ENCODE measurements around the gene TENM3. TPM values are rescaled to one million over a fixed set of nuclear protein-coding genes. Genes with fewer than 3 reads are reported as not detected.
A peak's percentile ranks its signal among the peaks of the same experiment; 100 is the strongest.

Gene TENM3
- total and polyA plus RNA-seq, 9 donors = 11.0 to 32.9 (median 23.2) TPM

GRCh38 chr4:182604953-182605352, 361.8 kb downstream of the TENM3 start:
- peaks cover 2% of the 10 kb centered on the region for H3K36me3 ChIP-seq (ENCODE audit: control insufficient read depth, insufficient read depth, low read length)
- H3K4me1 ChIP-seq (ENCODE audit: control insufficient read depth, insufficient read depth, low read length) = no peaks in the 10 kb centered on the region
- H3K4me3 ChIP-seq (ENCODE audit: low read length) = no peak overlapping the region
- no peaks in the 10 kb centered on the region for H3K9me3 ChIP-seq (replicated peaks; ENCODE audit: control insufficient read depth, low read depth, low read length)
- H3K27me3 ChIP-seq (ENCODE audit: control insufficient read depth, insufficient read depth, low read length) = no peaks in the 10 kb centered on the region
- H3K27ac ChIP-seq (ENCODE audit: low read length) = no peak overlapping the region
- 100% methylated on average over 1 of the region's 4 CpGs for WGBS (ENCODE audit: insufficient coverage)
- DNase-seq = no peak

GRCh38 chr4:182608525-182608924, 365.3 kb downstream of the TENM3 start:
- no peak for DNase-seq
- H3K4me1 ChIP-seq (ENCODE audit: control insufficient read depth, insufficient read depth, low read length) = no peaks in the 10 kb centered on the region
- no peaks in the 10 kb centered on the region for H3K27me3 ChIP-seq (ENCODE audit: control insufficient read depth, insufficient read depth, low read length)
- no peaks in the 10 kb centered on the region for H3K36me3 ChIP-seq (ENCODE audit: control insufficient read depth, insufficient read depth, low read length)
- no peak overlapping the region for H3K4me3 ChIP-seq (ENCODE audit: low read length)
- no peaks in the 10 kb centered on the region for H3K9me3 ChIP-seq (replicated peaks; ENCODE audit: control insufficient read depth, low read depth, low read length)
- no peak overlapping the region for H3K27ac ChIP-seq (ENCODE audit: low read length)
- 98% methylated on average over 23 of the region's 23 CpGs for WGBS (ENCODE audit: insufficient coverage)

GRCh38 chr4:182616476-182616875, 373.3 kb downstream of the TENM3 start:
- 72% methylated on average over 3 of the region's 4 CpGs for WGBS (ENCODE audit: insufficient coverage)
- Histone ChIP-seq H3K27me3 (ENCODE audit: control insufficient read depth, insufficient read depth, low read length) (no peaks in the 10 kb centered on the region), H3K36me3 (ENCODE audit: control insufficient read depth, insufficient read depth, low read length) (no peaks in the 10 kb centered on the region), H3K9me3 (replicated peaks; ENCODE audit: control insufficient read depth, low read depth, low read length) (no peaks in the 10 kb centered on the region), H3K27ac (ENCODE audit: low read length) (no peak overlapping the region), H3K4me3 (ENCODE audit: low read length) (no peak overlapping the region), H3K4me1 (ENCODE audit: control insufficient read depth, insufficient read depth, low read length) (no peaks in the 10 kb centered on the region)
- no peak for DNase-seq

- WGBS (ENCODE audit: insufficient coverage) = no CpG with 5 or more reads among the region's 5 CpGs
- no peak for DNase-seq
- Histone ChIP-seq H3K4me1 (ENCODE audit: control insufficient read depth, insufficient read depth, low read length) (no peaks in the 10 kb centered on the region), H3K36me3 (ENCODE audit: control insufficient read depth, insufficient read depth, low read length) (no peaks in the 10 kb centered on the region), H3K27me3 (ENCODE audit: control insufficient read depth, insufficient read depth, low read length) (no peaks in the 10 kb centered on the region), H3K9me3 (replicated peaks; ENCODE audit: control insufficient read depth, low read depth, low read length) (no peaks in the 10 kb centered on the region), H3K4me3 (ENCODE audit: low read length) (no peak overlapping the region), H3K27ac (ENCODE audit: low read length) (no peak overlapping the region)
These were observed 376.5 kb downstream of the TENM3 start for GRCh38 chr4:182619660-182620059.

- 87% methylated on average over 3 of the region's 10 CpGs for WGBS (ENCODE audit: insufficient coverage)
- H3K27ac ChIP-seq (ENCODE audit: low read length) = no peak overlapping the region
These were observed 377.1 kb downstream of the TENM3 start for GRCh38 chr4:182620111-182620980.

GRCh38 chr4:182624281-182624680, 381.1 kb downstream of the TENM3 start:
- no peak for DNase-seq
- no peak overlapping the region for H3K4me3 ChIP-seq (ENCODE audit: low read length)
- H3K9me3 ChIP-seq (replicated peaks; ENCODE audit: control insufficient read depth, low read depth, low read length) = no peaks in the 10 kb centered on the region
- WGBS (ENCODE audit: insufficient coverage) = 90% methylated on average over 7 of the region's 8 CpGs
- H3K4me1 ChIP-seq (ENCODE audit: control insufficient read depth, insufficient read depth, low read length) = no peaks in the 10 kb centered on the region
- H3K36me3 ChIP-seq (ENCODE audit: control insufficient read depth, insufficient read depth, low read length) = no peaks in the 10 kb centered on the region
- no peaks in the 10 kb centered on the region for H3K27me3 ChIP-seq (ENCODE audit: control insufficient read depth, insufficient read depth, low read length)
- no peak overlapping the region for H3K27ac ChIP-seq (ENCODE audit: low read length)

More at GRCh38 chr4:182620111-182620980, 377.1 kb downstream of the TENM3 start:
- Histone ChIP-seq H3K9me3 (replicated peaks; ENCODE audit: control insufficient read depth, low read depth, low read length) (no peaks in the 10 kb centered on the region), H3K4me1 (ENCODE audit: control insufficient read depth, insufficient read depth, low read length) (no peaks in the 10 kb centered on the region), H3K4me3 (ENCODE audit: low read length) (no peak overlapping the region), H3K36me3 (ENCODE audit: control insufficient read depth, insufficient read depth, low read length) (no peaks in the 10 kb centered on the region), H3K27me3 (ENCODE audit: control insufficient read depth, insufficient read depth, low read length) (no peaks in the 10 kb centered on the region)
- DNase-seq = no peak

GRCh38 chr4:182625193-182625592, 382.0 kb downstream of the TENM3 start:
- H3K9me3 ChIP-seq (replicated peaks; ENCODE audit: control insufficient read depth, low read depth, low read length) = no peaks in the 10 kb centered on the region
- H3K27me3 ChIP-seq (ENCODE audit: control insufficient read depth, insufficient read depth, low read length) = no peaks in the 10 kb centered on the region
- no peak overlapping the region for H3K4me3 ChIP-seq (ENCODE audit: low read length)
- no peaks in the 10 kb centered on the region for H3K4me1 ChIP-seq (ENCODE audit: control insufficient read depth, insufficient read depth, low read length)
- H3K36me3 ChIP-seq (ENCODE audit: control insufficient read depth, insufficient read depth, low read length) = no peaks in the 10 kb centered on the region
- no peak for DNase-seq
- WGBS (ENCODE audit: insufficient coverage) = 88% methylated on average over 10 of the region's 16 CpGs
- H3K27ac ChIP-seq (ENCODE audit: low read length) = no peak overlapping the region

- H3K4me1 ChIP-seq (ENCODE audit: control insufficient read depth, insufficient read depth, low read length) = no peaks in the 10 kb centered on the region
- H3K36me3 ChIP-seq (ENCODE audit: control insufficient read depth, insufficient read depth, low read length) = no peaks in the 10 kb centered on the region
- no peaks in the 10 kb centered on the region for H3K27me3 ChIP-seq (ENCODE audit: control insufficient read depth, insufficient read depth, low read length)
- peak; percentile 63 for DNase-seq
- no peak overlapping the region for H3K4me3 ChIP-seq (ENCODE audit: low read length)
- WGBS (ENCODE audit: insufficient coverage) = 52% methylated on average over 6 of the region's 6 CpGs
- no peak overlapping the region for H3K27ac ChIP-seq (ENCODE audit: low read length)
- H3K9me3 ChIP-seq (replicated peaks; ENCODE audit: control insufficient read depth, low read depth, low read length) = no peaks in the 10 kb centered on the region
These were observed 384.8 kb downstream of the TENM3 start for GRCh38 chr4:182627996-182628395.

- H3K27ac ChIP-seq (ENCODE audit: low read length) = no peak overlapping the region
- 80% methylated on average over 2 of the region's 6 CpGs for WGBS (ENCODE audit: insufficient coverage)
- no peaks in the 10 kb centered on the region for H3K36me3 ChIP-seq (ENCODE audit: control insufficient read depth, insufficient read depth, low read length)
- DNase-seq = no peak
- H3K27me3 ChIP-seq (ENCODE audit: control insufficient read depth, insufficient read depth, low read length) = no peaks in the 10 kb centered on the region
- H3K4me1 ChIP-seq (ENCODE audit: control insufficient read depth, insufficient read depth, low read length) = no peaks in the 10 kb centered on the region
- H3K4me3 ChIP-seq (ENCODE audit: low read length) = no peak overlapping the region
- H3K9me3 ChIP-seq (replicated peaks; ENCODE audit: control insufficient read depth, low read depth, low read length) = no peaks in the 10 kb centered on the region
These were observed 385.3 kb downstream of the TENM3 start for GRCh38 chr4:182628544-182628943.

- 94% methylated on average over 2 of the region's 3 CpGs for WGBS (ENCODE audit: insufficient coverage)
- no peaks in the 10 kb centered on the region for H3K36me3 ChIP-seq (ENCODE audit: control insufficient read depth, insufficient read depth, low read length)
- H3K27me3 ChIP-seq (ENCODE audit: control insufficient read depth, insufficient read depth, low read length) = no peaks in the 10 kb centered on the region
- no peaks in the 10 kb centered on the region for H3K4me1 ChIP-seq (ENCODE audit: control insufficient read depth, insufficient read depth, low read length)
- no peak overlapping the region for H3K4me3 ChIP-seq (ENCODE audit: low read length)
- no peak overlapping the region for H3K27ac ChIP-seq (ENCODE audit: low read length)
- no peak for DNase-seq
- H3K9me3 ChIP-seq (replicated peaks; ENCODE audit: control insufficient read depth, low read depth, low read length) = no peaks in the 10 kb centered on the region
These were observed 385.9 kb downstream of the TENM3 start for GRCh38 chr4:182629096-182629495.

Data from muscle of leg (tissue), 11 donors.